GM19467 (cell line): ENCODE data around the gene ZCRB1.
"Not testable (repeated sequence)": the region's sequence is repeated elsewhere in the genome, so short reads cannot be mapped to it uniquely, and the experiment has no call there.

Source experiments
- ATAC-seq: cut with Tn5 transposase; IDR thresholded peaks from one replicate; pipeline ENCODE4 v1.9.1; 2021; ENCODE audit warnings: mild to moderate bottlenecking, moderate library complexity; ENCODE audit not compliant: unreplicated experiment

ZCRB1 gene

GRCh38 chr12:42330097-42330496 is 4.2 kb upstream of the ZCRB1 start:
- ATAC-seq = not testable (repeated sequence)

GRCh38 chr12:42327227-42327590 is 1.3 kb upstream of the ZCRB1 start:
- no peak for ATAC-seq

- ATAC-seq = no peak
Measured at GRCh38 chr12:42326541-42327226, 790 bp upstream of the ZCRB1 start.

GRCh38 chr12:42325326-42325652 is 605 bp downstream of the ZCRB1 start:
- no peak for ATAC-seq

- no peak for ATAC-seq
Measured at GRCh38 chr12:42323856-42324255, 2.0 kb downstream of the ZCRB1 start.

GRCh38 chr12:42322567-42322966 is 3.3 kb downstream of the ZCRB1 start:
- ATAC-seq = no peak

GRCh38 chr12:42320796-42321195 is 5.1 kb downstream of the ZCRB1 start:
- no peak for ATAC-seq

- no peak for ATAC-seq
Measured at GRCh38 chr12:42315108-42315507, 10.8 kb downstream of the ZCRB1 start.

GRCh38 chr12:42309996-42310395 is 15.9 kb downstream of the ZCRB1 start:
- no peak for ATAC-seq

GRCh38 chr12:42308390-42308789 is 17.5 kb downstream of the ZCRB1 start:
- no peak for ATAC-seq

GRCh38 chr12:42306297-42306696 is 19.6 kb downstream of the ZCRB1 start:
- ATAC-seq = no peak

GRCh38 chr12:42299392-42300308 is 26.2 kb downstream of the ZCRB1 start:
- ATAC-seq = peak; percentile 73

GRCh38 chr12:42298887-42299286 is 27.0 kb downstream of the ZCRB1 start:
- ATAC-seq = no peak

GRCh38 chr12:42296503-42297109 is 29.3 kb downstream of the ZCRB1 start:
- no peak for ATAC-seq

- ATAC-seq = no peak
Measured at GRCh38 chr12:42291680-42292079, 34.2 kb downstream of the ZCRB1 start.

GRCh38 chr12:42288544-42288943 is 37.4 kb downstream of the ZCRB1 start:
- ATAC-seq = no peak

GRCh38 chr12:42286741-42287140 is 39.2 kb downstream of the ZCRB1 start:
- ATAC-seq = no peak

GRCh38 chr12:42285431-42285830 is 40.5 kb downstream of the ZCRB1 start:
- no peak for ATAC-seq

- no peak for ATAC-seq
Measured at GRCh38 chr12:42284876-42285275, 41.0 kb downstream of the ZCRB1 start.

- ATAC-seq = no peak
Measured at GRCh38 chr12:42284157-42284556, 41.7 kb downstream of the ZCRB1 start.

GRCh38 chr12:42283739-42284138 is 42.2 kb downstream of the ZCRB1 start:
- no peak for ATAC-seq

- no peak for ATAC-seq
Measured at GRCh38 chr12:42282294-42282693, 43.6 kb downstream of the ZCRB1 start.
